H1 (cell line): ENCODE data around the gene KCTD11. TPM values are rescaled to one million over a fixed set of nuclear protein-coding genes. Genes with fewer than 3 reads are reported as not detected.

Experiments
- CTCF ChIA-PET: fragments of 300-600 bp; sonication (Branson Sonifier 250); formaldehyde crosslinking; loops from one replicate; lab custom pipeline; 2021; ENCODE audit not compliant: partially characterized antibody; lab: Charles Lee
- POLR2A ChIA-PET: fragments of 300-600 bp; sonication (Branson Sonifier 250); formaldehyde crosslinking; loops from one replicate; lab custom pipeline; 2021; ENCODE audit warnings: inconsistent platforms; ENCODE audit not compliant: partially characterized antibody; lab: Charles Lee
- DNase-seq, 2 experiments: peaks; one replicate each; pipeline versions ENCODE4 v3.0.0 to v3.0.0-alpha.2; 2010 to 2022; ENCODE audit warnings: low spot score in 2 of 2, low read depth in 1 of 2, mixed read lengths in 1 of 2
- FAIRE-seq: peaks from 2 replicates; lab custom pipeline; 2011; peaks lifted over from hg19 to GRCh38; lab: Jason Lieb, UNC
- H2AFZ ChIP-seq: 2 replicates; pipeline ENCODE4 v1.8.1; 2012; ENCODE audit warnings: low read length, inconsistent platforms
- H2AK5ac ChIP-seq: 2 replicates; pipeline ENCODE4 v1.6.1; 2013; ENCODE audit warnings: low read depth, low read length
- H2BK120ac ChIP-seq: replicated peaks from 2 replicates; pipeline ENCODE3; 2013; ENCODE audit warnings: low read depth, low read length, inconsistent platforms
- H2BK12ac ChIP-seq: 2 replicates; pipeline ENCODE4 v1.6.1; 2013; ENCODE audit warnings: low read depth, low read length
- H2BK15ac ChIP-seq: 2 replicates; pipeline ENCODE4 v1.6.1; 2013; ENCODE audit warnings: low read length
- H2BK20ac ChIP-seq: 2 replicates; pipeline ENCODE4 v1.6.1; 2013; ENCODE audit warnings: low read length
- H2BK5ac ChIP-seq: 2 replicates; pipeline ENCODE4 v1.6.1; 2013; ENCODE audit warnings: low read depth, low read length
- H3K14ac ChIP-seq: 2 replicates; pipeline ENCODE4 v1.6.1; 2013; ENCODE audit warnings: inconsistent platforms; ENCODE audit not compliant: insufficient read length
- H3K18ac ChIP-seq: 2 replicates; pipeline ENCODE4 v1.6.1; 2013; ENCODE audit warnings: low read length; ENCODE audit errors: extremely low read depth
- H3K23ac ChIP-seq: 2 replicates; pipeline ENCODE4 v1.6.1; 2013; ENCODE audit warnings: inconsistent platforms; ENCODE audit not compliant: insufficient read length
- H3K23me2 ChIP-seq: 2 replicates; pipeline ENCODE4 v1.6.1; 2013; ENCODE audit warnings: low read depth, low read length
- H3K27ac ChIP-seq: 2 replicates; pipeline ENCODE4 v1.6.1; 2011; ENCODE audit warnings: low read depth, low read length, inconsistent platforms
- H3K27me3 ChIP-seq, 4 experiments: replicated peaks in 1 of 4; 1 replicate in 1 of 4; 2 replicates in 3 of 4; pipeline versions ENCODE4 v1.6.1 to v1.8.1; 2011 to 2013; ENCODE audit warnings: low read length in 3 of 4, mild to moderate bottlenecking in 3 of 4, inconsistent platforms in 2 of 4, mixed read lengths in 2 of 4, moderate library complexity in 1 of 4; ENCODE audit not compliant: control insufficient read depth in 3 of 4, insufficient read depth in 3 of 4; ENCODE audit errors: extremely low read depth in 1 of 4
- H3K36me3 ChIP-seq, 4 experiments: 2 replicates each; pipeline versions ENCODE4 v1.6.1 to v1.8.1; 2011 to 2013; ENCODE audit warnings: mild to moderate bottlenecking in 4 of 4, low read length in 3 of 4, moderate library complexity in 2 of 4, control low read depth in 1 of 4, inconsistent platforms in 1 of 4; ENCODE audit not compliant: insufficient read depth in 4 of 4, control insufficient read depth in 2 of 4
- H3K4ac ChIP-seq: replicated peaks from 2 replicates; pipeline ENCODE3; 2013; ENCODE audit warnings: low read length, low read depth, mixed read lengths, inconsistent platforms; ENCODE audit not compliant: insufficient read length
- H3K4me1 ChIP-seq, 4 experiments: replicated peaks in 1 of 4; 1 replicate in 1 of 4; 2 replicates in 3 of 4; pipeline versions ENCODE4 v1.6.1 to v1.8.1; 2011 to 2013; ENCODE audit warnings: low read length in 3 of 4, inconsistent platforms in 2 of 4, mixed read lengths in 1 of 4; ENCODE audit not compliant: insufficient read depth in 4 of 4, control insufficient read depth in 3 of 4
- H3K4me2 ChIP-seq, 2 experiments: 2 replicates each; pipeline versions ENCODE4 v1.6.1 to v1.8.1; 2011 to 2013; ENCODE audit warnings: low read depth in 2 of 2, low read length in 2 of 2, control low read depth in 1 of 2, inconsistent platforms in 1 of 2, mild to moderate bottlenecking in 1 of 2; ENCODE audit not compliant: insufficient read depth in 1 of 2
- H3K4me3 ChIP-seq, 4 experiments: fragments of 200-600, 300-600 bp in 1 of 4; sonication (generic), shearing (Covaris generic), sonication (Bioruptor Twin) in 1 of 4; 2 replicates each; pipeline versions ENCODE4 v1.5.1 to v1.8.1; 2011 to 2016; ENCODE audit warnings: low read length in 4 of 4, low read depth in 3 of 4, control low read depth in 2 of 4, inconsistent platforms in 2 of 4, mild to moderate bottlenecking in 2 of 4, mixed read lengths in 1 of 4, moderate library complexity in 1 of 4; ENCODE audit not compliant: insufficient read depth in 2 of 4; ENCODE audit errors: extremely low read depth in 1 of 4
- H3K56ac ChIP-seq: replicated peaks from 2 replicates; pipeline ENCODE3; 2013; ENCODE audit warnings: low read depth, mild to moderate bottlenecking, mixed read lengths, low read length, inconsistent platforms; ENCODE audit not compliant: insufficient read length
- H3K79me1 ChIP-seq: 2 replicates; pipeline ENCODE4 v1.6.1; 2013; ENCODE audit warnings: low read depth, low read length, control low read depth
- H3K79me2 ChIP-seq, 2 experiments: 2 replicates each; pipeline versions ENCODE4 v1.6.1 to v1.8.1; 2012 to 2013; ENCODE audit warnings: low read length in 2 of 2, mild to moderate bottlenecking in 2 of 2, inconsistent platforms in 1 of 2; ENCODE audit not compliant: insufficient read depth in 2 of 2, control insufficient read depth in 1 of 2
- H3K9ac ChIP-seq, 4 experiments: replicated peaks in 1 of 4; 1 replicate in 1 of 4; 2 replicates in 3 of 4; pipeline versions ENCODE4 v1.6.1 to v1.8.1; 2011 to 2013; ENCODE audit warnings: low read depth in 3 of 4, low read length in 3 of 4, control low read depth in 2 of 4, mild to moderate bottlenecking in 2 of 4, moderate library complexity in 2 of 4, inconsistent platforms in 1 of 4; ENCODE audit errors: extremely low read depth in 1 of 4
- H3K9me3 ChIP-seq, 2 experiments: 2 replicates each; pipeline versions ENCODE4 v1.6.1 to v1.8.1; 2012 to 2013; ENCODE audit warnings: mild to moderate bottlenecking in 2 of 2, moderate library complexity in 2 of 2, control low read depth in 1 of 2, inconsistent platforms in 1 of 2, low read depth in 1 of 2, low read length in 1 of 2, mixed read lengths in 1 of 2; ENCODE audit not compliant: insufficient read depth in 2 of 2
- H4K20me1 ChIP-seq, 2 experiments: replicated peaks in 1 of 2; 2 replicates each; pipeline versions ENCODE3 to v1.8.1; 2011 to 2013; ENCODE audit warnings: inconsistent platforms in 2 of 2, low read length in 2 of 2, mild to moderate bottlenecking in 1 of 2; ENCODE audit not compliant: insufficient read depth in 2 of 2, control insufficient read depth in 1 of 2
- H4K5ac ChIP-seq: 2 replicates; pipeline ENCODE4 v1.6.1; 2013; ENCODE audit warnings: low read length, low read depth, mixed read lengths, inconsistent platforms; ENCODE audit not compliant: insufficient read length
- H4K8ac ChIP-seq: 2 replicates; pipeline ENCODE4 v1.8.0; 2013; ENCODE audit warnings: mild to moderate bottlenecking, moderate library complexity, low read length, inconsistent platforms; ENCODE audit not compliant: insufficient read depth; ENCODE audit errors: extremely low read depth
- H4K91ac ChIP-seq: replicated peaks from 2 replicates; pipeline ENCODE3; 2013; ENCODE audit warnings: low read length, mixed read lengths, inconsistent platforms; ENCODE audit not compliant: insufficient read length
- CBX5 ChIP-seq: fragments of 300-800, 300-1000 bp; sonication (generic); IDR thresholded peaks from 2 replicates; pipeline ENCODE4 v1.7.1; 2016; ENCODE audit warnings: antibody characterized with exemption, low read length, low read depth
- RBBP5 ChIP-seq: IDR thresholded peaks from 2 replicates; pipeline ENCODE4 v1.7.1; 2012; ENCODE audit warnings: low read depth, mild to moderate bottlenecking, inconsistent platforms, low read length, moderate library complexity, borderline replicate concordance
- RNF2 ChIP-seq: fragments of 200-900, 300-1000 bp; sonication (generic); IDR thresholded peaks from 2 replicates; pipeline ENCODE4 v1.7.1; 2016; ENCODE audit warnings: borderline replicate concordance, low read depth, mild to moderate bottlenecking, antibody characterized with exemption, low read length; ENCODE audit not compliant: poor library complexity, severe bottlenecking; ENCODE audit errors: missing control alignments
- WGBS, 2 experiments: shearing (Covaris generic) in 1 of 2; methylation state at CpG; one replicate each; pipeline versions ENCODE4 v1.1.6 to v1.1.7; 2013 to 2015; ENCODE audit warnings: low lambda C conversion rate in 2 of 2, mixed read lengths in 2 of 2, inconsistent platforms in 1 of 2, low coverage in 1 of 2, missing lambda C conversion rate in 1 of 2; ENCODE audit not compliant: insufficient replicate concordance in 2 of 2, insufficient coverage in 1 of 2, insufficient read length in 1 of 2; ENCODE audit errors: extremely low coverage in 1 of 2, missing lambda C conversion rate in 1 of 2; 5-methylcytosine and 5-hydroxymethylcytosine counted together
- polyA plus RNA-seq, 7 experiments: library from polyadenylated mRNA; depleted of rRNA in 3 of 7; stranded (reverse) in 5 of 7; unstranded in 2 of 7; fragments of >200 nt in 5 of 7; fragments of 200-250 nt in 2 of 7; gene quantifications; 1 replicate in 5 of 7; 2 replicates in 1 of 7; 4 replicates in 1 of 7; pipeline versions ENCODE4 v1.2.1 to v1.2.3, GENCODE V29; 2011 to 2013; ENCODE audit warnings: missing spikeins in 2 of 7, mixed read lengths in 2 of 7
- total RNA-seq: library from RNA; stranded (reverse); fragmentation: NEBNext Ultra II Directional; extraction: Animal tissue kit (Norgen Biotek cat#: 25700); gene quantifications from 2 replicates; pipeline ENCODE4 v1.2.1, GENCODE V29; 2021

The KCTD11 gene
- total and polyA plus RNA-seq, 2 of the 8 experiments (the other 6 are each of a cell fraction or from before 2014, with no cell fraction given) = 8.6 to 9.2 TPM

DNA sequence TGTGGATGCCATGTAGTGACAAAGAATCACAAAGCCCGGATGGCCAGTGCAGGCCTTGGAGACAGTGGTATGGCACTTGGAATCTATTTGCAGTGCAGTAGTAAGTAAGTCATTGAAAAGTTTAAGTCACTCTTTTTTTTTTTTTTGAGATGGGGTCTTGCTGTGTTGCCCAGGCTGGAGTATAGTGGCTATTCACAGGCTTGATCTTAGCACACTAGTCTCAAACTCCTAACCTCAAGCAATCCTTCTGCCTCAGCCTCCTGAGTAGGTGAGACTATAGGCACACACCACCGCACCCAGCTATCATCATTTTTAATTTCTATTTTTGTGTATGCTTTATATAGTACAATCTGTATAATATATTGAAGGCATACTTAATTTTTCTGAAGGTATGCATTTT, 46.6 kb downstream of the KCTD11 start:
- POLR2A ChIA-PET = interaction anchor here (0.6 to 2.3 kb wide), 11 partner anchors 9 to 1963 kb away, joined by 3 to 8 read pairs (median 4); partner anchors contain the start of genes ACAP1, CD68 and TMEM102
- WGBS, 2 experiments = 93% methylated on average over 2 of the region's 2 CpGs; no CpG with 5 or more reads in 1 of the 2 experiments
- no peak for FAIRE-seq
- TF ChIP-seq RBBP5 (no peak), RNF2 (no peak), CBX5 (no peak)

More for the DNA sequence above, 46.6 kb downstream of the KCTD11 start:
- no peaks in the 10 kb centered on the region for H3K9me3 ChIP-seq
- H3K18ac ChIP-seq = no peak overlapping the region
- no peak overlapping the region for H3K4ac ChIP-seq
- peaks cover 13% of the 10 kb centered on the region; the same call in 1 of the 2 replicates for H3K23me2 ChIP-seq
- no peak overlapping the region for H3K56ac ChIP-seq
- no peak overlapping the region for H3K14ac ChIP-seq
- H2BK15ac ChIP-seq = no peak overlapping the region
- no peak overlapping the region for H3K23ac ChIP-seq
- CTCF ChIA-PET = interaction anchor here (0.6 to 2.2 kb wide), 9 partner anchors 10 to 178 kb away, joined by 3 to 14 read pairs (median 3); partner anchors contain the start of genes TMEM95 and TNK1
- no peak overlapping the region for H3K4me3 ChIP-seq
- H4K91ac ChIP-seq = peak overlapping the region; percentile 27
- no peak for DNase-seq
- no peak overlapping the region for H4K5ac ChIP-seq
- no peak overlapping the region for H2BK5ac ChIP-seq
- no peak overlapping the region for H2BK120ac ChIP-seq
- peaks cover 0 to 3% of the 10 kb centered on the region in 2 experiments for H4K20me1 ChIP-seq
- no peak overlapping the region for H4K8ac ChIP-seq
- no peak overlapping the region for H3K9ac ChIP-seq
- H2AK5ac ChIP-seq = no peak overlapping the region
- peaks cover 0 to 5% (median 3%) of the 10 kb centered on the region in 4 experiments; a peak in 4 of 7 replicates for H3K4me1 ChIP-seq
- H2AFZ ChIP-seq = no peak overlapping the region
- H3K79me2 ChIP-seq = 0 out of 4 replicates have a peak, but pooled peaks cover 0 to 4% of the 10 kb centered on the region in 2 experiments
- H3K4me2 ChIP-seq = no peak overlapping the region
- no peak overlapping the region for H2BK12ac ChIP-seq
- peaks cover 2% of the 10 kb centered on the region; the same call in 1 of the 2 replicates for H3K79me1 ChIP-seq
- H3K36me3 ChIP-seq = no peaks in the 10 kb centered on the region
- no peak overlapping the region for H2BK20ac ChIP-seq
- no peaks in the 10 kb centered on the region for H3K27me3 ChIP-seq
- H3K27ac ChIP-seq = no peak overlapping the region
